Karpas-422 (cell line): Measurements from ENCODE around the gene MNAT1. TPM values are rescaled to one million over a fixed set of nuclear protein-coding genes. Genes with fewer than 3 reads are reported as not detected.

Source experiments
- DNase-seq: peaks from one replicate; pipeline ENCODE4 v3.0.0-alpha.2; 2015
- H2AFZ ChIP-seq: fragments of 200-600 bp; sonication (generic); 2 replicates; pipeline ENCODE4 v1.6.1; 2014; ENCODE audit warnings: antibody characterized with exemption, low read length, mixed read lengths
- H3K27ac ChIP-seq: fragments of 200-600 bp; sonication (generic); 2 replicates; pipeline ENCODE4 v1.5.1; 2014; ENCODE audit warnings: mild to moderate bottlenecking, low read length, moderate library complexity
- H3K27me3 ChIP-seq: fragments of 200-600 bp; sonication (generic); 2 replicates; pipeline ENCODE4 v1.6.1; 2014; ENCODE audit warnings: low read length, mixed read lengths
- H3K36me3 ChIP-seq: fragments of 200-600 bp; sonication (generic); 2 replicates; pipeline ENCODE4 v1.6.1; 2014; ENCODE audit warnings: low read length, mixed read lengths; ENCODE audit not compliant: insufficient read depth
- H3K4me1 ChIP-seq: fragments of 200-600 bp; sonication (generic); 2 replicates; pipeline ENCODE4 v1.6.1; 2014; ENCODE audit warnings: mild to moderate bottlenecking, low read length, mixed read lengths
- H3K4me2 ChIP-seq: fragments of 200-600 bp; sonication (generic); 2 replicates; pipeline ENCODE4 v1.6.1; 2014; ENCODE audit warnings: low read length, low read depth, mild to moderate bottlenecking; ENCODE audit not compliant: poor library complexity, severe bottlenecking
- H3K4me3 ChIP-seq: fragments of 200-600 bp; sonication (generic); 2 replicates; pipeline ENCODE4 v1.5.1; 2014; ENCODE audit warnings: mild to moderate bottlenecking, antibody characterized with exemption, low read length, mixed read lengths
- H3K79me2 ChIP-seq: fragments of 200-600 bp; sonication (generic); 2 replicates; pipeline ENCODE4 v1.6.1; 2014; ENCODE audit warnings: mild to moderate bottlenecking, low read length, mixed read lengths
- H3K9ac ChIP-seq: fragments of 200-600 bp; sonication (generic); 2 replicates; pipeline ENCODE4 v1.6.0; 2014; ENCODE audit warnings: low read length
- H3K9me2 ChIP-seq: fragments of 200-600 bp; sonication (generic), shearing (Covaris generic); replicated peaks from 2 replicates; pipeline ENCODE4 v1.6.0; 2014; ENCODE audit warnings: mild to moderate bottlenecking, low read length, moderate library complexity; ENCODE audit not compliant: insufficient read depth
- H3K9me3 ChIP-seq: fragments of 300-700, 200-600 bp; sonication (generic); 2 replicates; pipeline ENCODE4 v1.6.1; 2014; ENCODE audit warnings: low read length, mixed read lengths
- H4K20me1 ChIP-seq: fragments of 200-600 bp; sonication (generic); 2 replicates; pipeline ENCODE4 v1.6.1; 2014; ENCODE audit warnings: mild to moderate bottlenecking, antibody characterized with exemption, low read length, low read depth; ENCODE audit not compliant: insufficient read depth
- total RNA-seq: library from RNA; depleted of rRNA; stranded (reverse); fragments of >200 nt; shearing (Covaris generic); gene quantifications from 2 replicates; pipeline ENCODE4 v1.2.3, GENCODE V29; 2014; ENCODE audit warnings: low replicate concordance

The MNAT1 gene
- total RNA-seq, 1 experiment from 2014 or later, result 230 TPM

- Histone ChIP-seq H3K27ac (no peak overlapping the region), H3K4me1 (peaks cover 18% of the 10 kb centered on the region), H3K9me2 (no peaks in the 10 kb centered on the region), H2AFZ (no peak overlapping the region), H4K20me1 (peaks cover 6% of the 10 kb centered on the region; the same call in 1 of the 2 replicates), H3K9ac (no peak overlapping the region), H3K36me3 (peaks cover 28% of the 10 kb centered on the region), H3K27me3 (no peaks in the 10 kb centered on the region), H3K4me3 (no peak overlapping the region), H3K9me3 (no peaks in the 10 kb centered on the region), H3K79me2 (peaks cover 3% of the 10 kb centered on the region), H3K4me2 (no peak overlapping the region)
- DNase-seq, result no peak
These were observed 21.0 kb upstream of the MNAT1 start for GRCh38 chr14:60713513-60713912.

GRCh38 chr14:60720391-60720790, 14.2 kb upstream of the MNAT1 start:
- peaks cover 51% of the 10 kb centered on the region for H3K4me1 ChIP-seq
- H3K27ac ChIP-seq, result peak overlapping the region; percentile 84
- H3K4me2 ChIP-seq, result peak overlapping the region; percentile 97
- H2AFZ ChIP-seq, result no peak overlapping the region
- no peaks in the 10 kb centered on the region for H3K27me3 ChIP-seq
- peaks cover 58% of the 10 kb centered on the region for H3K79me2 ChIP-seq
- H3K36me3 ChIP-seq, result peaks cover 38% of the 10 kb centered on the region
- H3K9ac ChIP-seq, result peak overlapping the region; percentile 89; the same call in 1 of the 2 replicates
- H3K9me3 ChIP-seq, result no peaks in the 10 kb centered on the region
- peak overlapping the region; percentile 91 for H3K4me3 ChIP-seq
- no peak for DNase-seq
- peaks cover 30% of the 10 kb centered on the region for H4K20me1 ChIP-seq
- no peaks in the 10 kb centered on the region for H3K9me2 ChIP-seq

- Histone ChIP-seq H3K4me1 (peaks cover 51% of the 10 kb centered on the region), H3K79me2 (peaks cover 58% of the 10 kb centered on the region), H3K4me2 (peak overlapping the region; percentile 97), H3K9me3 (no peaks in the 10 kb centered on the region), H4K20me1 (peaks cover 30% of the 10 kb centered on the region), H3K27me3 (no peaks in the 10 kb centered on the region), H3K9ac (peak overlapping the region; percentile 89), H3K9me2 (no peaks in the 10 kb centered on the region), H3K27ac (peak overlapping the region; percentile 84), H3K36me3 (peaks cover 38% of the 10 kb centered on the region), H2AFZ (no peak overlapping the region), H3K4me3 (peak overlapping the region; percentile 91)
- DNase-seq, result no peak
These were observed 13.6 kb upstream of the MNAT1 start for GRCh38 chr14:60720962-60721325.

GRCh38 chr14:60721326-60722106, 13.0 kb upstream of the MNAT1 start:
- H3K9ac ChIP-seq, result peak overlapping the region; percentile 89

GRCh38 chr14:60722107-60722356, 12.5 kb upstream of the MNAT1 start:
- Histone ChIP-seq H3K4me3 (peak overlapping the region; percentile 91), H4K20me1 (peaks cover 30% of the 10 kb centered on the region), H3K27ac (peak overlapping the region; percentile 84), H3K4me1 (peaks cover 51% of the 10 kb centered on the region), H2AFZ (peak overlapping the region; percentile 73), H3K79me2 (peaks cover 58% of the 10 kb centered on the region), H3K9ac (peak overlapping the region; percentile 89), H3K4me2 (peak overlapping the region; percentile 97), H3K9me2 (no peaks in the 10 kb centered on the region), H3K9me3 (no peaks in the 10 kb centered on the region), H3K36me3 (peaks cover 38% of the 10 kb centered on the region), H3K27me3 (no peaks in the 10 kb centered on the region)
- no peak for DNase-seq

More at GRCh38 chr14:60721326-60722106, 13.0 kb upstream of the MNAT1 start:
- H2AFZ ChIP-seq, result peak overlapping the region; percentile 73
- H3K27ac ChIP-seq, result peak overlapping the region; percentile 84
- H3K4me2 ChIP-seq, result peak overlapping the region; percentile 97
- peak; percentile 88 for DNase-seq
- peaks cover 30% of the 10 kb centered on the region for H4K20me1 ChIP-seq
- H3K9me2 ChIP-seq, result no peaks in the 10 kb centered on the region
- peaks cover 51% of the 10 kb centered on the region for H3K4me1 ChIP-seq
- no peaks in the 10 kb centered on the region for H3K27me3 ChIP-seq
- H3K4me3 ChIP-seq, result peak overlapping the region; percentile 91
- no peaks in the 10 kb centered on the region for H3K9me3 ChIP-seq
- peaks cover 38% of the 10 kb centered on the region for H3K36me3 ChIP-seq
- H3K79me2 ChIP-seq, result peaks cover 58% of the 10 kb centered on the region

- DNase-seq, result peak; percentile 97
- Histone ChIP-seq H2AFZ (peak overlapping the region; percentile 74), H3K4me1 (peaks cover 51% of the 10 kb centered on the region), H4K20me1 (peaks cover 30% of the 10 kb centered on the region), H3K27me3 (no peaks in the 10 kb centered on the region), H3K79me2 (peaks cover 58% of the 10 kb centered on the region), H3K27ac (peak overlapping the region; percentile 84), H3K4me3 (peak overlapping the region; percentile 91), H3K36me3 (peaks cover 38% of the 10 kb centered on the region), H3K9ac (peak overlapping the region; percentile 89), H3K9me2 (no peaks in the 10 kb centered on the region), H3K4me2 (peak overlapping the region; percentile 97), H3K9me3 (no peaks in the 10 kb centered on the region)
These were observed 12.0 kb upstream of the MNAT1 start for GRCh38 chr14:60722357-60723115.

- DNase-seq, result peak; percentile 83
- H3K4me3 ChIP-seq, result peak overlapping the region; percentile 91
- peak overlapping the region; percentile 74; the same call in 1 of the 2 replicates for H2AFZ ChIP-seq
These were observed 11.2 kb upstream of the MNAT1 start for GRCh38 chr14:60723116-60723906.

More at GRCh38 chr14:60723116-60723906, 11.2 kb upstream of the MNAT1 start:
- H3K27ac ChIP-seq, result peak overlapping the region; percentile 84
- H3K9ac ChIP-seq, result peak overlapping the region; percentile 89
- H4K20me1 ChIP-seq, result peaks cover 30% of the 10 kb centered on the region
- no peaks in the 10 kb centered on the region for H3K27me3 ChIP-seq
- H3K9me2 ChIP-seq, result no peaks in the 10 kb centered on the region
- H3K9me3 ChIP-seq, result no peaks in the 10 kb centered on the region
- peaks cover 57% of the 10 kb centered on the region for H3K79me2 ChIP-seq
- H3K4me1 ChIP-seq, result peaks cover 50% of the 10 kb centered on the region
- H3K4me2 ChIP-seq, result peak overlapping the region; percentile 97
- peaks cover 34% of the 10 kb centered on the region for H3K36me3 ChIP-seq
